NK-92 (cell line): ENCODE measurements around the gene YKT6.
"Not testable (repeated sequence)": the region's sequence is repeated elsewhere in the genome, so short reads cannot be mapped to it uniquely, and the experiment has no call there.

ENCODE experiments used
- DNase-seq: peaks from one replicate; lab custom pipeline; 2025; ENCODE audit not compliant: unreplicated experiment; lab: John Stamatoyannopoulos, UW

The YKT6 gene

DNA sequence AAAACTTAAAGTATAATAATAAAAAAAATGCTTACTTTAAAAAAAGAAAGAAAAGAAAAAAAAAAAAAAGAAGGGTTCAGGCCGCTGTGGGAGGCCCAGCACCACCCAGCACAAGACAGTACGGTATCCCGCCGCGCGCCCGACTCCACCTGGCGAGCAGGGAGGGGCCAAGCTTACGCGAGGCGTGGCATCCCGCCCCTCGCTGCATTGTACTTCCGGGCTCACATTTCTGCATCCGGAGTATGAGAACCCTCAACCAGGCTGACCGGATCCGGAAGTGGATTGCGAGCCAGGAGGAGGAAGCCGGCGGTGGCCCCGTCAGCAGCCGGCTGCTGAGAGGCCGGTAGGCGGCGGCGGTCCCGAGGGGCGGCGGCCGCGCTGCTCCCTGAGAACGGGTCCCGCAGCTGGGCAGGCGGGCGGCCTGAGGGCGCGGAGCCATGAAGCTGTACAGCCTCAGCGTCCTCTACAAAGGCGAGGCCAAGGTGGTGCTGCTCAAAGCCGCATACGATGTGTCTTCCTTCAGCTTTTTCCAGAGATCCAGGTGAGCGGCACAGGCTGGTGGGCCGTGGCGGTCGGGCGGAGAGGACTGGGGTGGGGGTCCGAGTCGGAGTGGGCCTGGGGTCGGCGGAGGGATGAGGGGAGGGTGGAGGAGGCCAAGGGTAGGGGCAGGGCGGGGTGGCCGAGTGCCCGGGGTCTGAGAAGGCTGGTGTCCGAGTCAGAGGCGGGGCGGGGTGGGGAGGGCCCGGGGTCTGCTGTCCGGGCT is at the start of gene YKT6:
YKT6 (plus strand) TSS at position 280 of the 763 bp plus-strand sequence; CDS start at position 438, 158 bp downstream.
- peak; percentile 62 for DNase-seq

DNA sequence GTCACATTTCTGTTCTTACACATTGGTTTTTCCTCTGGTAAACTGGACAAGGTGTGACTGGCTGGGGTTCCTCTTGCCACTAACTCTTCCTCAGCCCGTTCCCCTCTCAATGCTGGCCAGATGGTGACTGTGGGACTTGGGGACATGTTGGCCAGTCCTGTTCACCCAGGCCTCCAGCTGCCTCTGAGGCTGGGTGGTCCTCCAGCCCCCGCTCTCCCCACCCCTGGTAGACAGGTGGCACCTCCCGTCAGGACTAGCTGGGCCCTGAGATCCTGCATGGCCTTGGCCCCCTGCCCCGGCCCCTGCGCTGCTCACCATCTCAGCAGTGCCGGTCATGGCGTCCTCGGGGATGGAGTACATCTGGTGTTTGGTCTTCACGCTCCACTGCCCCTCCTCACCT is 48.8 kb upstream of the YKT6 start:
- no peak for DNase-seq

DNA sequence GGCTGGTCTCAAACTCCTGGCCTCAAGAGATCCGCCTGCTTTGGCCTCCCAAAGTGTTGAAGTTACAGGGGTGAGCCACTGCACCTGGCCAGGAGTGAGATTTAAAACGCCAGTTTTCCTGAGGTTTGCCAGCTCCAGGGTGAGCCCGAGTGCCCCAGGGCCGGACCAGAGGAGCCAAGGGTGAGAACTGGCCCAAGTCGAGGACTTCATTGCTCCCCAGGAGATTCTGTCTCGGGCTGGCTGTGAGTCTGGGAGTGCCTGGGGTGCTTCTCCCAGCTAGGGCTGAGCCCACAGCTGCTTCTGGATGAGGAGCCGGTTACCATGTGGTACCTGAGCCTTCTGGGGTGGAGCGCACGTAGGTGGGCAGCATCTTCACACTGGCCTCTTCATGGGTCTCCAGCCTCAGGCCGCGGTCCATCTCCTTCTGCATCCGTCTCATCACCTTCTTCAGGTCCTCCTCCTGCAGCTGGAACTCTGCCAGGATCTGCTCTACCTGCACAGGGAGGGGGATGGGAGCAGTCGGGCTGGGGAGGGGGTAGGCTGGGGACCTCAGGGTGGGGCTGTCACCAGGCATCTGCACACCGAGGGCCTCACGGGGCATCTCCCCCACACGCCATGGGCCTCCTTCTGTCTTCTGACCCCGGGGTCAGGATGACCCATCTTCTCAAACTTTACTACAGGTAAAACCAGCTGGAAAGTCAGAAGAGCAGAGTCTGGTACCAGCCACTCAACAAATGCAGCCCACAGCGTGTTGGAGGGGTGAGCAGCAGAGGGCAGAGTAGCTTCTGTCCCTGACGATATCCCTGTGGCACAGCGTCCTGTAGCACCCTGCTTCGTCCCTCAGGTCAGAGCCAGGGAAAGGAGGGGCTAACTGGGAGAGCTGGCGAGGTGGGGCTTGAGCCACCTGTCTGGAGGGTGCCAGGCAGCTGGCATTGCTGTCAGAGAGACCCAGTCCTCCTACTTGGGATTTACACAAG is 47.5 kb upstream of the YKT6 start:
- DNase-seq, result no peak

DNA sequence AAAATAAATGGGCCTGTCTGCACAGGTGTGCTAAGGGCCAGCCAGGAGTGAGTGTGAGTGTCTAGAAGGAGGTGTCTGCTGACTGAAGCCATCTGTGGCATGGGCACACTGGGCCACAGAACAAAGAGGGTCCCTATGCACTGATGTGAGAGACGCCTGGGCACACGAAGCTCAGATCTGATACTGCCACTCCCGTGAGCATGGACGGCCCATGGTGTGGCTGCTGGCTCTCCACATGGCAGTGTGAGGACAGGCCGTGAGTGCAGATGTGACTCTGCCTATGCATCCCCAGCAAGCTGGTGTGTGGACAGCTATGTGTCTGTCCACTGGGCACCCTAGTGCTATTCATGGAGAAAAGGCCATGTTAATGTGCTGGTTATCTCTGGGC is 46.8 kb upstream of the YKT6 start:
- no peak for DNase-seq

DNA sequence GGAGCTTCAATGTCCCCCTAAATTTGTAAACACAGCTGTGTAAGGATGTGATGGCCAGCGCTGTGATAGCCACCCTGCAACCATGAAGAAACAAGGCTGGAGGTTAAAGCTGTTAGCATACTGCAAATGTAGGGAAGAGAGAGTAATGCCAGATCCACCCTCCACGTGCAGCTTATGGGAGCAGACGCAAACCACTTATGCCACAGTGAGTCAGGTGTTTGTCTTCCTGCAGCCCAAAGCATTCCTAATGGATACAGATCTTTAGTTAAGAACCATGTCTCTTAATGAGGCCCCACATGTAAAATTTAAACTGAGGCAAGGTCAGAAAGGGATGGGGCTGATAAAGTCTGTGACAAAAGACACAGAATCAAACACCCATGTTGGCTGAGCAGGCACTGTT is 46.1 kb upstream of the YKT6 start:
- no peak for DNase-seq

DNA sequence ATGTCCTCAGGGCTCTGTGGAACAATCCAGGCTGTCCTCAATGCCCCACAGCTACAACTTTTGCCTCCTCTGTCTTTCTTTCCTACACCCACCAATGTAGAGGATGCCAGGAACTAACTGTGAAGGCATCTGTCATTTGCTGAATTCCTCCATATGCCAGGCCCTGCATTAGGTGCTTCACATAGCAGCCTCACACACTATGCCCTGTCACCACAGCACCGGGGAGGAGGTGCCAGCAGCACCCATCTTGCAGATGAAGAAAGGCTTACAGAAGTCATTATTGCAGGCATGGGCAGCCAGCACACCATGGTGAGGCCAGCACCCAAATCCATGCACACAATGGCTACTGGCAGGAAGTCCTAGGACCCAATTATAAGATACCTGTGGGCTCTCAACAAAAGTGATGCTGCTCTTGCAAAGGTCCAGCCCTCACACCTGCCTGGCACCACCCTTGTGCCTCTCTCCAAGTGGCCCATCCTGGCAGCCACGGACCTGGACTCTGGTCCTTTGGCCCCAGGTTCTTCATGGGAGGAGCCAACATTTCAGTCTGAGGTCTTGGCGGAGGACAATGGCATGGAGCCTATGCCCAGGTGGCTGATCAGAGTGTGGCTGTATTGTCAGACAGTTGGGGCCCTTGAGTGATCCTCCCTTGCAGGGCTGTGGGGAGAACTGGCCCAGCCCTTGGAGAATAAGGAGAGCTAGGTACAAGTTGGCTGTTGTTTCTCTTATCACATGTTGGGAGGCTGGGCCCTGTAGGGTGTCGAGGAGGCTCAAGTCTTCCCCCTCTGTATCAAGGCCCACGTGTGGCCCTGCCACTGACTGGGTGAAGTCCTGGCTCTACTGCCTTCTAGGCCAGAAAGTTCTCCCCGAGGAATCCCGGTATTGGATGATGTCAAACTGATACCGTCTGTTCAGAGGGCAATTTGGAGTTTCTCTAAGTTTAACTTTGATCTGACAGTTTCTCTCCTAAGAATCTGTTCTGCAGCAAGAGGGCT is 45.3 kb upstream of the YKT6 start:
- DNase-seq, result no peak

DNA sequence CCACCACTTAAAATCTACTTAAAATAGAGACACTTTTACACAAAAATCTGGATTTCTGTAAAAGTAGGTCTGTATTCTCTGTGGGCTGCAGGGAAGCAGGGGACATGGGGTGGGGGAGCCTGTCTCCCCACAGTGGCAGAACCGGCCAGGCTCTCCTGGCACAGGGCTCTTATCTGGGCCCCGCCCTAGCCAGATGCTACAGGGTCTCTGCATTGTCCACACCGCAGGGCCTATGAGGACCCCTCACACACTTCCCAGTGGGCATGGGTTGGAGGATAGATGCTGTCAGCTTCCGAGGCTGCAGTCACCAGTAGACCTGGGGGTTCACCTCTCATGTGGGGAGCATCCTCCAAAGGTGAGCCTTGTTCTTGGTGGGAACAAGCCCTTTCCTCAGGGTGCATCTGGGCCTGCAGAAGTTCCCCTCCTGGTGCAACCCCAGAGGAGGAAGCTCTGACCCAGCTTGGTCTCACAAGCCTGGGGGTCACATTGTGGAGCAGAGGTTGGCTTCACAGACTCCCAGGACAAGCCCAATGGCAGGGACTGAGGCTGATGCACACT is 44.2 kb upstream of the YKT6 start:
- DNase-seq, result no peak

DNA sequence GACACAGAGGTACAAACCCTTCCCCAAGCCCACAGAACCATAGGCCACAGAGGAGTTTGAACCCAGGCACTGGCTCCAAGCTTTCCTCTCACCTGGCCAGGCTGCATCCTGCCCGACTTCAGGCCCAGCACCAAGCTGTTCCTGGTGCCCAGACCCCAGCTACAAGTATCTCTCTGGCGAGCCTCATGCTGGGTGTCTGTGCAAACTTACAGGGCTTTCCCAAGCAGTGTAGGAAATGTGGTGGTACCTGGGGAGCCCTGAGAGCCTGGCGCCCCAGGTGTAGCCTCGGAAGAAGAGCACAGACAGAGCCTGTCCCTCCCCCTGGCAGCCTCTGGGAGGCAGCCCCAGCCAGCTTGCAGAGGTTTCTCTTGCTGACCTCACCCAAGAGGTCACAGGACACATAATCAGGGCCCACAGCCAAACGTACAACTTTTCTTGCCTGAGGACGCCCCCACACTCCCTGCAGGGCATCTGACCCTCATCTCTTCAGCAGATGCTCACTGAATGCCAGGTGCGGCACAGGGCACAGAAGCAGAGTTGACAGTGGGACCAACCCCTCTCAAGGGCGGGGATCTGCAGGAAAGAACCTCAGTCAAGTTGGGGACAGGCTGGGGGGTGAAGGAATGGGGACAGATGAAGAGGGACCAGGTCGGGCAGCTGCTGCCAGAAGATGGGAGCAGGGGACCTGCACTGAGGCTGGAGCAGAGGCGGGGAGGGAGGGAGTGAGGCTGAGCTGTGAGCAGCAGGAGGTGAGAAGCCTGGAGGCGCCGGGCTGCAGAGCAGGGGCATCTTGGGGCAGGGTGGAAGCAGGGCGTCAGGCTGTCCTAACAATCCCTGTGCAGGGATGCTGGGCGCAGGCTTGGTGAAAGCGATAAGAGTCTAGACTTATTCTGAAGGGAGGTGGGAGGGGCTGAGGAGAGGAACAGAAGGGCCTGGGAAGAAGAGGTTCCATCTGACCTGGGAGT is 43.4 kb upstream of the YKT6 start:
- no peak for DNase-seq

DNA sequence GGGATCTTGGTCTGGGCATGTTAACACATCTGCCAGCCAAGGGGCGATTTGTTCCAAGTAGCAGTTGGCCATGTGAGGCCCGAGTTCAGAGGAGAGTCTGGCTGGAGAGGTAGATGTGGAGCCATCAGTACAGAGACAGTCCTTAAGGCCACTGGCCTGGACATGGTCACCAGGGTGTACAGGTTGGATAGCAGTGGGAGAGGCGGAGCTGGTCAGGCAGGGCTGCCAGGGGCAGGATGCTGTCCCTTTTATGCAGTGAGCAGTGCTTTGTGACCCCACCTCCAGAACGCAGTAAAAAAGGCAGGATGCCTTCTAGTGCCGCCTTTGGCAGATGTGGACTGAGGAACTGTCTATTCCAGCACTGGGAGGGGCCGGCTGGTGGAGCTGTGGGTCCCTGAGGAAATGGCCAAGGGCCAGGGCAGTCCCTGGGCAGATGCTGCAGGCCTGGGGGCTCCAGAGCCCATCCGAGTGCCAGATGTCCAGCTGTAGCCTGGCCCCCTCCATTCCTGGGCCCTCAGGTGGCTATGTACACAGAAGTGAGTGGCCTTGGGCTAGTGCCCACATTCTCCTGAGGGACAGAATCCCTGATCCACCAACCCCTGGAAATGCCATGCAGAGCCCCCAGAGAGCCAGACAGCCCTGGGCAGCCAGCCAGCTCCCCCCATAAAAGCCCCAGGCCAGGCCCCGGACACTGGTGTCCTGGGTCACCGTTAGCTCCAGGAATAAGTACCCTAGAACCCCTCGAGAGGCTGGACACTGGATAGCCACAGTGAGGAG is 42.5 kb upstream of the YKT6 start:
- DNase-seq, result no peak

DNA sequence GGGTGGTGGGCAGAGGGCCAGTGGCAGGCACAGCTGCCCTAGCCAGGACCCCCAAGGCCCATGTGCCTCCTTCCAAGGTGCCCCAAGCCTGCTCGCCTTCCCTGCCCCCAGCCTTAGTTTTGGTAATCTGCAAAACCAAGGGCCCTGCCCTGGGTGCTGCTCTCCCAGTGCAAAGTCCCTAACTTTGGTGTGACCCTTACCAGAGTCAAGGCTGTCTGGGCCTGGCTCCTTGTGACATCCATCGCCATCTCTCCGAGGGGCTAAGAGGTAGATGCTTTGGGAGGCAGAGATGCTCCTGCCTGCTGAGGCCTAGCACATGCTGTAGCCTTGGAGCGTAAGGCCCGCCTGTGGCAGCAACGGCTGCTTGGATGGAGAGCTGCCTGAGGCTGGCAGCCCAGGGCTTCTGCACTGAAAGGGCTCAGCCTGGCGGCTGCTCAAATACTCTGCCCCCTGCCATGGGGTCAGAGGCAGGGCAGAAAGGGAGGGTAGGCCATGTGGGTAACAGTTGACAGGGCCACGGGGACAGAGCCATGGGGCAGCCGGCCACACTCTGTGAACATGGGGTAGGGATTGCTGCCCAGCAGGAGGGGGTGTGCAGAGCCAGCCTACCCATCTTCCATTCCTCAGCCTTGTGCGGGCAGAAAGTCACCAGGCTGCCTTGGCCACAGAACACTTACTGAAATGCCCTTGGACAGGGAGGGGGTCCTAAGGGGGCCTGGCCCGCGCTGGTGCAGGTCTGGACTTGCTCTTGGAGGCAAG is 41.7 kb upstream of the YKT6 start:
- DNase-seq, result no peak

DNA sequence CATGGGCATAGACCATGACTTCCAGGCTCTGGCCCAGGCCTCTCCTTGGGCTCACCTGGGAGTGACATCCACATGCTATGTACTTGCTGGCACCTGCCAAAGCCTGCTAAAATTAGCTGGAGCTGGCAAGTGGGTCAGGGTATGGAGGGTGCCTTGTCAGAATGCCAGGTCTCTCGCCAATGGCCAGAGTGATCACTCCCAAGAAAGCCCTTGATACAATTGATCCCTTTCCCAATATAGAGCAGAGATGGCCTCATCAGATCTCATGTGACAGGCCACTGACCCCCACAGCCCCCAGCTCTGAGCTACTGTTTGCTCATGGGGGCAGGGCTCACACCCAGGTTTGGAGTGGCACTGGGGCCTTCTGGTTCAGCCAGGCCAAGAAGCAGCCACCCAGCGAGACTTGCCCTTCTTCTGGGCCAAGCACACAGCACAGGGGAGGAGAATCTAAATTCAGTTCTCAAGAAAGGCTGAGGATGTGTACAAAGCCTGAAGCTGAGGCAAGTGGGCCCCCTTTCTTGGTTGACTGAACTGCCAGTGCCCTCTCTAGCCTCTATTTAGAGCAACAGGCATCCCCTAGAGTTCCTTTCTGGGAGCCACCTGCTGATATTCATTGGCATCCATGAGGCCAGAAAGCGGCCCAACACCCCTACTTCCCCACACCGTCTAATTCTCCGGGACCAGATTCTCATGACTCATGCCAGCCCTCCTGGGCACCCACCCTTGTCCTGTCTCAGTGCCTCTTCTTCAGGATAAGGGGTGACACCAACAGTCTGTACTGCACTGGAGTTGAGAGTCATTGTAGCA is 40.8 kb upstream of the YKT6 start:
- DNase-seq, result no peak

DNA sequence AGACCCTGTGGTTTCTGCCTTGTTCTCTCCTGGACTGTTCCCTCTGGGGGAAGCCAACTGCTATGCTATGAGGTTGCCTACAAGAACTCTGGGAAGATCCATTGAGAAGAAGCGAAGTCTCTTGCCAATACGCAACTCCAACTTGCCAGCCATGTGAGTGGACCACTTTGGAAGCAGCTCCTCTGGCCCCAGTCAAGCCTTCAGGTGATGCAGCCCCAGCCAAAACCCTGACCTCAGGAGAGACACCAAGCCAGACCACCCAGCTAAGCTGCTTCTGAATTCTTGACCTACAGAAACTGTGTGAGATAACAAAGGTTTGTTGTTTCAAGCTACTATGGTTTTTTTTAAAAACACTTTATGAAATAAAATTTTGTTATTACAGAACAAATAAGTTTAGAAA is 39.4 kb upstream of the YKT6 start:
- DNase-seq, result no peak

DNA sequence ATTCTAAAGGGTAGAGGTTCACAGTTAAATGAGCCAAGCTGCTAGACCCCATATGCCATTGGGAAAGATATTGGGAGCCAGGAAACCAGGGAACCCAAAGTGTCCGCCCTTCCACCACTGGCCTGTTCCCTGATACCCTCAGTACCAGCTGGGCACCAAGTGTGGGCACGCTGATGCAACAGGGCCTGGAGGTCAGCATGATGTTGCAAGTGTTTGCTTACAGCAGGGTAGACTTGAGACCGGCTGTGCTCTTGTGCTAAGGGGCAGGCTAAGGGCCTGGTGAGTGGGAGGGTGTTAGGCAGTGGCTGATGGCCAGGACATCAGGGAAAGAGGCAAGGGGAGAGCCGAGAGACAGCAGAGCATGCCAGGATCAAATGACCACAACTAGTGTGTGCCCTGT is 38.6 kb upstream of the YKT6 start:
- no peak for DNase-seq

DNA sequence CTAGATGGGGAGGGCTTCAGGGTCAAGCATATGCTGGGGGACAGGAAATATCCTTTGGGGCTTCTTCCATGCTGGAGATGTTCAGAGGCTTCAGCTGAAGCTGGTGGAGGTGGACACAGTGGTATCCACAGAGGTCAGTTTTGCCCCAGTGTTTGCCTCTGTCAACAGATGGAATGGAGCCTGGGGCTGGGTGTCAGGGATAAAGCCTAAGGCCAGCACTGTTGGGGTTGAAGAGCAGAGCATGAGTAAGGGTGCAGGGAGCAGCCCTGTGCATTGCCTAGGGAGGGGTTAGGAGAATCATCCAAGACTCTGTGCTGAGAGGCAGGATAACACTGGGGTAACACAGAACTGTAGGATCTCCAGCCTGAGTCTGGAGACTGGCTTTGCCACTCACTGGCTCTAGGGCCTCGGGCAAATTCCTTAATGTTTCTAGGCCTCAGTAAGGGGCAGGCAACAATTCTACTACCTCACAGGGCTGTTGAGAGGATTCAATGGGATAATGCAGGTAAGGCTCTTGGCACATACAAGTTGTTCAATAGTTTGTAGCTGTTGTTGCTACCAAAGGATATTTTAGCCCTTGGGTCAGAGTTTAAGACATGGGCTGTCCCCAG is 37.9 kb upstream of the YKT6 start:
- no peak for DNase-seq

DNA sequence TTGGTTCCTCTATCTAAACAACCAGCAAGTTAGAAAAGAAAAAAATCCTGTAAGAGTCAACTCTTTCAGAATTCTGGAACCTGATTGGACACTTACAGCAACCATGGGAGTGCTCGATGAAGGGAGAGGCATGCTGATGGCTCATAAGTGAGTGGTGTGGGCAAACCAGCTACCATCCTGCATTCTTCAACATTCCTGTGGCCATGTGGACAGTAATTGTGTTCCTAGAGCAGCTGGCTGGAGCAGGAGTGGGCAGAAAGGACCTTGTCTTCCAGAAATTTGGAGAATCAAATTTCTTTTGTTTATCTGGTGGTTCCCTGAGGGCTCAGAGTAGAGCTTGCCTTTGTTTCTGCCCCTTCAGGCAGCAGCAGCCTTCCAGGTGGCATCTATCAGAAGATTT is 37.2 kb upstream of the YKT6 start:
- DNase-seq, result no peak

DNA sequence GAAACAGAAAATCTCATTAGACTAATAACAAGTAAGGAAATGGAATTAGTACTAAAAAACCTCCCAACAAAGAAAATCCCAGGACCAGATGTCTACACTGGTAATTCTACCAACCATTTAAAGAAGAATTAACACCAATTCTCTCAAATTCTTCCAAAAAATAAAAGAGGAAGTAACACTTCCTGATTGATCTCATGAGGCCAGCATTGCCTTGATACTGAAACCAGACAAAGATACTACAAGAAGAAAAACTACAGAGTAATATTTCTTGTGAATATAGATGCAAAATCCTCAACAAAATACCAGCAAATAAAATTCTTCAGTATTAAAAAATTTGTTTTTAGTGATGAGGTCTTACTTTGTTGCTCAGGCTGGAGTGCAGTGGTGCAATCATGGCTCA is 32.9 kb upstream of the YKT6 start:
- no peak for DNase-seq

DNA sequence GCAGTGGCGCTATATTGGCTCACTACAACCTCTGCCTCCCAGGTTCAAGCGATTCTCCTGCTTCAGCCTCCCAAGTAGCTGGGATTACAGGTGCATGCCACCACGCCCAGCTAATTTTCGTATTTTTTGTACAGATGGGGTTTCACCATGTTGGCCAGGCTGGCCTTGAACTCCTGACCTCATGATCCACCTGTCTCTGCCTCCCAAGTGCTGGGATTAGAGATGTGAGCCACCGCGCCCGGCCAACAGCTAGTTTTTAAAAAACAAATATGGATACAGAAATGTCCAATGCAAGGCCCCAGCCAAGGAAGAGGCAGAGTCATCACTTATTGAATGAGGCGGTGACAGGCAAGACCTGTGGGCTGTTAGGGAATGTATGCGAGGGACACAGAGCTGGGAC is 28.9 kb upstream of the YKT6 start:
- not testable (repeated sequence) for DNase-seq
